K562 (cell line): ENCODE data around the gene PHAX. TPM values are rescaled to one million over a fixed set of nuclear protein-coding genes. Genes with fewer than 3 reads are reported as not detected.
A peak's percentile ranks its signal among the peaks of the same experiment; 100 is the strongest.

Source experiments
- ATAC-seq: fragments of 200-7000 bp; cut with Tn5 transposase; 3 replicates; pipeline ENCODE4 v1.9.1; 2020; ENCODE audit warnings: moderate library complexity
- BruUV-seq: library from RNA; stranded (reverse); fragments of 400-500 nt; replicated peaks from 2 replicates; lab custom pipeline; 2021; lab: Mats Ljungman, UMichigan
- CTCF ChIA-PET: fragments of 300-600 bp; formaldehyde crosslinking; extraction: SDS; loops from one replicate; lab custom pipeline; 2021; ENCODE audit warnings: low intra/inter-chr PET ratio; lab: Yijun Ruan, JAX
- POLR2A ChIA-PET: fragments of 300-600, 350-650 bp; sonication (Branson Sonifier 250); formaldehyde crosslinking; extraction: SDS; loops from one replicate; lab custom pipeline; 2021; ENCODE audit warnings: antibody characterized with exemption, inconsistent platforms; lab: Yijun Ruan, JAX
- DNase-seq, 4 experiments: peaks; one replicate each; pipeline versions ENCODE4 v3.0.0 to v3.0.0-alpha.2; 2011 to 2018; ENCODE audit warnings: low spot score in 3 of 4, mixed read lengths in 3 of 4; ENCODE audit errors: extremely low read depth in 1 of 4
- FAIRE-seq: peaks from 2 replicates; lab custom pipeline; 2011; peaks lifted over from hg19 to GRCh38; lab: Jason Lieb, UNC
- H2AFZ ChIP-seq: 2 replicates; pipeline ENCODE4 v1.6.0; 2011; ENCODE audit warnings: low read depth, low read length, control low read depth, inconsistent platforms
- H3K27ac ChIP-seq: fragments of 200-600 bp; 3 replicates; pipeline ENCODE4 v1.8.0; 2011; ENCODE audit warnings: low read depth, mild to moderate bottlenecking, control low read depth, inconsistent platforms, low read length, moderate library complexity, mixed read lengths; ENCODE audit errors: extremely low read depth
- H3K27me3 ChIP-seq, 2 experiments: fragments of 300-600 bp in 1 of 2; 2 replicates in 1 of 2; 3 replicates in 1 of 2; pipeline versions ENCODE4 v1.6.0 to v1.8.0; 2011; ENCODE audit warnings: inconsistent platforms in 2 of 2, low read length in 2 of 2, mild to moderate bottlenecking in 1 of 2, mixed read lengths in 1 of 2, moderate library complexity in 1 of 2; ENCODE audit not compliant: control insufficient read depth in 2 of 2, insufficient read depth in 2 of 2
- H3K36me3 ChIP-seq: fragments of 300-600 bp; 3 replicates; pipeline ENCODE4 v1.8.0; 2011; ENCODE audit warnings: mild to moderate bottlenecking, low read length, inconsistent platforms; ENCODE audit not compliant: control insufficient read depth, insufficient read depth
- H3K4me1 ChIP-seq, 2 experiments: fragments of 200-600 bp in 1 of 2; replicated peaks in 1 of 2; 2 replicates in 1 of 2; 3 replicates in 1 of 2; pipeline versions ENCODE4 v1.5.1 to v1.8.0; 2011; ENCODE audit warnings: inconsistent platforms in 2 of 2, low read length in 2 of 2, mild to moderate bottlenecking in 1 of 2, mixed read lengths in 1 of 2, moderate library complexity in 1 of 2; ENCODE audit not compliant: control insufficient read depth in 2 of 2, insufficient read depth in 2 of 2
- H3K4me2 ChIP-seq: 2 replicates; pipeline ENCODE4 v1.6.1; 2011; ENCODE audit warnings: low read length, control low read depth, inconsistent platforms, mixed read lengths; ENCODE audit not compliant: insufficient read depth
- H3K4me3 ChIP-seq: fragments of 200-600 bp; sonication (generic), shearing (Covaris generic); 2 replicates; pipeline ENCODE4 v1.5.1; 2016; ENCODE audit warnings: control low read depth, inconsistent platforms
- H3K79me2 ChIP-seq: fragments of 200-600 bp; 3 replicates; pipeline ENCODE4 v1.8.0; 2011; ENCODE audit warnings: low read length, inconsistent platforms; ENCODE audit not compliant: control insufficient read depth, insufficient read depth
- H3K9ac ChIP-seq, 2 experiments: 2 replicates each; pipeline versions ENCODE4 v1.6.0 to v1.6.1; 2011; ENCODE audit warnings: low read depth in 2 of 2, low read length in 2 of 2, control low read depth in 1 of 2, inconsistent platforms in 1 of 2, mild to moderate bottlenecking in 1 of 2, mixed read lengths in 1 of 2; ENCODE audit not compliant: insufficient read depth in 1 of 2
- H3K9me1 ChIP-seq: one replicate; pipeline ENCODE4 v1.6.0; 2011; ENCODE audit warnings: inconsistent platforms, mild to moderate bottlenecking, low read length, moderate library complexity; ENCODE audit not compliant: control insufficient read depth, insufficient read depth
- H3K9me3 ChIP-seq: replicated peaks from 2 replicates; pipeline ENCODE4 v1.5.1; 2011; ENCODE audit warnings: low read depth, low read length, inconsistent platforms; ENCODE audit not compliant: control insufficient read depth, insufficient read depth
- H4K20me1 ChIP-seq: replicated peaks from 2 replicates; pipeline ENCODE4 v1.6.1; 2011; ENCODE audit warnings: low read length, inconsistent platforms, mixed read lengths; ENCODE audit not compliant: control insufficient read depth, insufficient read depth
- CC2D1A ChIP-seq: fragments of 450-650 bp; IDR thresholded peaks from 2 replicates; pipeline ENCODE4 v1.6.1; 2017; ENCODE audit warnings: mild to moderate bottlenecking
- COPS2 ChIP-seq: fragments of 450-650 bp; conservative IDR thresholded peaks from 2 replicates; pipeline ENCODE4 v1.6.1; 2016; ENCODE audit warnings: mild to moderate bottlenecking, moderate library complexity
- CREM ChIP-seq: IDR thresholded peaks from 2 replicates; pipeline ENCODE4 v1.6.1; 2014; ENCODE audit warnings: antibody characterized with exemption, low read depth
- DIDO1 ChIP-seq: fragments of 450-650 bp; IDR thresholded peaks from 2 replicates; pipeline ENCODE4 v1.6.1; 2016; ENCODE audit warnings: low read depth, missing biosample characterization, missing genetic modification characterization
- ELF1 ChIP-seq: fragments of 200-800 bp; sonication (Bioruptor generic); IDR thresholded peaks from 2 replicates; pipeline ENCODE4 v1.6.1; 2016; ENCODE audit warnings: missing genetic modification characterization, missing compliant biosample characterization
- FOXK1 ChIP-seq: sonication (generic); formaldehyde crosslinking; IDR thresholded peaks from 2 replicates; pipeline ENCODE4 v1.8.0; 2022; ENCODE audit warnings: missing genetic modification reagents, mild to moderate bottlenecking, borderline replicate concordance
- HEY1 ChIP-seq: fragments of 250-450 bp; sonication (Bioruptor Pico); IDR thresholded peaks from 2 replicates; pipeline ENCODE4 v1.5.0; 2020; ENCODE audit warnings: mild to moderate bottlenecking, moderate library complexity, borderline replicate concordance
- NFE2 ChIP-seq: IDR thresholded peaks from 2 replicates; pipeline ENCODE4 v1.6.1; 2014; ENCODE audit warnings: antibody characterized with exemption, low read depth
- ZNF316 ChIP-seq: fragments of 450-650 bp; IDR thresholded peaks from 2 replicates; pipeline ENCODE4 v1.6.1; 2016
- WGBS: fragments of 100-300 bp; shearing (Covaris generic); methylation state at CpG from one replicate; pipeline ENCODE4 v1.1.6; 2016; ENCODE audit warnings: low coverage, mixed read lengths; ENCODE audit not compliant: insufficient coverage; ENCODE audit errors: missing lambda C conversion rate; 5-methylcytosine and 5-hydroxymethylcytosine counted together
- in situ Hi-C: fragments of 300-500 bp; cut with MboI; formaldehyde crosslinking; loops from 4 replicates; pipeline ENCODE4 v1.15.0; 2018; ENCODE audit warnings: inconsistent platforms, mixed read lengths
- intact Hi-C: fragments of 100-400 bp; cut with micrococcal nuclease; formaldehyde crosslinking; loops from 2 replicates; pipeline ENCODE4 v1.14.2; 2022
- polyA plus RNA-seq, 8 experiments: library from polyadenylated mRNA; depleted of rRNA in 4 of 8; stranded (reverse) in 5 of 8; unstranded in 3 of 8; fragments of >200 nt; fragmentation: Nextera tagmentation in 2 of 8; fragmentation: Illumina TruSeq in 1 of 8; extraction: Ambion mirVana in 2 of 8; extraction: Trizol in 1 of 8; gene quantifications; 2 replicates each; pipeline versions ENCODE4 v1.2.1 to v1.2.3, GENCODE V29; 2011 to 2014; ENCODE audit warnings: inconsistent platforms in 1 of 8, missing spikeins in 1 of 8
- total RNA-seq, 7 experiments: library from RNA; depleted of rRNA in 6 of 7; stranded (reverse); fragments of >200 nt in 6 of 7; fragmentation: Illumina TruSeq in 2 of 7; extraction: Trizol in 2 of 7; gene quantifications; 2 replicates each; pipeline versions ENCODE4 v1.2.1 to v1.2.3, GENCODE V29; 2011 to 2021; ENCODE audit warnings: low replicate concordance in 1 of 7
- TF ChIP-seq, protein P1 (sequence below): fragments of 250-450 bp; sonication (Bioruptor Pico); IDR thresholded peaks from 2 replicates; pipeline ENCODE4 v1.8.0; 2021; ENCODE audit warnings: moderate library complexity, mild to moderate bottlenecking, inconsistent platforms
- TF ChIP-seq, protein P2 (sequence below): fragments of 450-650 bp; IDR thresholded peaks from one replicate; pipeline ENCODE4 v1.6.1; 2018; ENCODE audit warnings: mild to moderate bottlenecking, moderate library complexity; ENCODE audit not compliant: partially characterized antibody

Gene PHAX
- total and polyA plus RNA-seq, 9 of the 15 experiments (the other 6 are each of a cell fraction or from before 2014, with no cell fraction given) = 20.2 to 59.8 (median 43.5) TPM

DNA sequence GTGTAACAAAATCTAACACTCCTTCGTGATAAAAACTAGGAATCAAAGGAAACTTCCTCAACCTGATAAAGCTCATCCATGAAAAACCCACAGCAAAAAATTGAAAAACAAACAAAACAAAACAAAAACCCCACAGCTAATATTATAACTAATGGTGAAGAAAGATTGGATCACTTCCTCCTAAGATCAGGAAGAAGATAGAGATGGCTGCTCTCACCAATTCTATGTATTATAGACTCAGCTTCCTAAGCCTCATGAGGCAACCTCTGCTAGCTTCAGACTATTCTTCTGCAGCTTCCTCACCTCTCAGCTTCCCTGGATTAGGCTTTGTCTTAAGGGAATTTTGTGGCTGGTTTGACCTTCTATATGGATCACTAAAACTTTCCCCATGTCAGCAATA lies 40.1 kb downstream of the PHAX start:
- H3K9ac ChIP-seq = no peak overlapping the region
- TF ChIP-seq DIDO1 (tag) (no peak), COPS2 (no peak), ZNF316 (peak; percentile 15; the same call in 1 of the 2 replicates)
- TF ChIP-seq, all 486 proteins: peak for 1
- FAIRE-seq (peak; percentile 48), DNase-seq (no peak), ATAC-seq (no peak)
- intact Hi-C loops (no loop called here), in situ Hi-C loops (loop anchor here (10.0 to 25.0 kb wide), 2 partner anchors 296 to 671 kb away; no protein-coding TSS in a partner anchor)
- BruUV-seq = no TSS peak
- POLR2A ChIA-PET = interaction anchor here (0.5 to 1.6 kb wide), 3 partner anchors 10 to 292 kb away, joined by 3 to 4 read pairs (median 4); no protein-coding TSS in a partner anchor
- Histone ChIP-seq H2AFZ (no peak overlapping the region), H3K4me3 (no peak overlapping the region), H4K20me1 (no peaks in the 10 kb centered on the region), H3K4me1 (no peaks in the 10 kb centered on the region; a peak in 1 of 5 replicates), H3K36me3 (no peaks in the 10 kb centered on the region), H3K4me2 (no peak overlapping the region), H3K27ac (no peak overlapping the region), H3K9me3 (0 out of 2 replicates have a peak, but pooled peaks cover 2% of the 10 kb centered on the region), H3K79me2 (no peaks in the 10 kb centered on the region), H3K27me3 (no peaks in the 10 kb centered on the region; a peak in 1 of 5 replicates), H3K9me1 (no peaks in the 10 kb centered on the region)
- CTCF ChIA-PET = no interaction called here
- WGBS = 55% methylated on average over 1 of the region's 1 CpG

DNA sequence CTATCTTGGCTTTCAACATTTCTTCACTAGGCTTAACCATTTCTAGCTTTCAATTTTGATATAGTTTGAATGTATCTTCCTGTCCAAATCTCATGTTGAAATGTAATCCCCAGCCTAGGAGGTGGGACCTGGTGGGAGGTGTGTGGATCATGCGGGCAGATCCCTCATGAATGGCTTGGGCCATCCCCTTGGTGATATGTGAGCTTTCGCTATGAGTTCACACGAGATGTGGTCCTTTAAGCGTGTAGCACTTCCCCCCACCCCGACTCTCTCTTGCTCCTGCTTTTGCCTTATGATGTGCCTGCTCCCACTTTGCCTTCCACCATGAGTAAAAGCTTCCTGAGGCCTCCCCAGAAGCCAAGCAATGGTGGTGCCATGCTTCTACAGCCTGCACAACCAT lies 40.6 kb downstream of the PHAX start:
- BruUV-seq = no TSS peak
- POLR2A ChIA-PET = interaction anchor here (0.7 to 1.6 kb wide), 3 partner anchors 9 to 156 kb away, joined by 3 to 4 read pairs (median 4); no protein-coding TSS in a partner anchor
- no peak overlapping the region for H3K4me3 ChIP-seq
- no peaks in the 10 kb centered on the region; a peak in 1 of 5 replicates for H3K27me3 ChIP-seq
- H3K79me2 ChIP-seq = no peaks in the 10 kb centered on the region
- ATAC-seq = peak; percentile 67
- WGBS = 33% methylated on average over 5 of the region's 5 CpGs
- DNase-seq = no peak
- no peak overlapping the region for H3K27ac ChIP-seq
- H3K4me1 ChIP-seq = no peaks in the 10 kb centered on the region; a peak in 1 of 5 replicates
- CTCF ChIA-PET = no interaction called here
- H3K36me3 ChIP-seq = no peaks in the 10 kb centered on the region
- in situ Hi-C loops = loop anchor here (10.0 to 25.0 kb wide), 2 partner anchors 297 to 671 kb away; no protein-coding TSS in a partner anchor
- peak overlapping the region; percentile 55 for H2AFZ ChIP-seq
- no peaks in the 10 kb centered on the region for H4K20me1 ChIP-seq
- no peak for TF ChIP-seq HEY1 (CRISPR knock-in tag)
- no peak for TF ChIP-seq ELF1 (tag)
- TF ChIP-seq, protein P1, sequence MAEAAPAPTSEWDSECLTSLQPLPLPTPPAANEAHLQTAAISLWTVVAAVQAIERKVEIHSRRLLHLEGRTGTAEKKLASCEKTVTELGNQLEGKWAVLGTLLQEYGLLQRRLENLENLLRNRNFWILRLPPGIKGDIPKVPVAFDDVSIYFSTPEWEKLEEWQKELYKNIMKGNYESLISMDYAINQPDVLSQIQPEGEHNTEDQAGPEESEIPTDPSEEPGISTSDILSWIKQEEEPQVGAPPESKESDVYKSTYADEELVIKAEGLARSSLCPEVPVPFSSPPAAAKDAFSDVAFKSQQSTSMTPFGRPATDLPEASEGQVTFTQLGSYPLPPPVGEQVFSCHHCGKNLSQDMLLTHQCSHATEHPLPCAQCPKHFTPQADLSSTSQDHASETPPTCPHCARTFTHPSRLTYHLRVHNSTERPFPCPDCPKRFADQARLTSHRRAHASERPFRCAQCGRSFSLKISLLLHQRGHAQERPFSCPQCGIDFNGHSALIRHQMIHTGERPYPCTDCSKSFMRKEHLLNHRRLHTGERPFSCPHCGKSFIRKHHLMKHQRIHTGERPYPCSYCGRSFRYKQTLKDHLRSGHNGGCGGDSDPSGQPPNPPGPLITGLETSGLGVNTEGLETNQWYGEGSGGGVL = no peak
- no peak for TF ChIP-seq FOXK1
- TF ChIP-seq, protein P2, sequence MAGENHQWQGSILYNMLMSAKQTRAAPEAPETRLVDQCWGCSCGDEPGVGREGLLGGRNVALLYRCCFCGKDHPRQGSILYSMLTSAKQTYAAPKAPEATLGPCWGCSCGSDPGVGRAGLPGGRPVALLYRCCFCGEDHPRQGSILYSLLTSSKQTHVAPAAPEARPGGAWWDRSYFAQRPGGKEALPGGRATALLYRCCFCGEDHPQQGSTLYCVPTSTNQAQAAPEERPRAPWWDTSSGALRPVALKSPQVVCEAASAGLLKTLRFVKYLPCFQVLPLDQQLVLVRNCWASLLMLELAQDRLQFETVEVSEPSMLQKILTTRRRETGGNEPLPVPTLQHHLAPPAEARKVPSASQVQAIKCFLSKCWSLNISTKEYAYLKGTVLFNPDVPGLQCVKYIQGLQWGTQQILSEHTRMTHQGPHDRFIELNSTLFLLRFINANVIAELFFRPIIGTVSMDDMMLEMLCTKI = no peak
- no peak for TF ChIP-seq CREM
- TF ChIP-seq NFE2 = no peak
- TF ChIP-seq CC2D1A = no peak
- H3K9me3 ChIP-seq = 0 out of 2 replicates have a peak, but pooled peaks cover 2% of the 10 kb centered on the region
- no peaks in the 10 kb centered on the region for H3K9me1 ChIP-seq
- no peak overlapping the region for H3K9ac ChIP-seq
- intact Hi-C loops = no loop called here
- H3K4me2 ChIP-seq = no peak overlapping the region
- FAIRE-seq = peak; percentile 19
